K562 (cell line): Measurements from ENCODE around the gene S100A3. TPM values are rescaled to one million over a fixed set of nuclear protein-coding genes. Genes with fewer than 3 reads are reported as not detected.

Experiments used
- ATAC-seq: fragments of 200-7000 bp; cut with Tn5 transposase; 3 replicates; pipeline ENCODE4 v1.9.1; 2020; ENCODE audit warnings: moderate library complexity
- BruUV-seq: library from RNA; stranded (reverse); fragments of 400-500 nt; replicated peaks from 2 replicates; lab custom pipeline; 2021; lab: Mats Ljungman, UMichigan
- CTCF ChIA-PET: fragments of 300-600 bp; formaldehyde crosslinking; extraction: SDS; loops from one replicate; lab custom pipeline; 2021; ENCODE audit warnings: low intra/inter-chr PET ratio; lab: Yijun Ruan, JAX
- POLR2A ChIA-PET: fragments of 300-600, 350-650 bp; sonication (Branson Sonifier 250); formaldehyde crosslinking; extraction: SDS; loops from one replicate; lab custom pipeline; 2021; ENCODE audit warnings: antibody characterized with exemption, inconsistent platforms; lab: Yijun Ruan, JAX
- DNase-seq, 4 experiments: peaks; one replicate each; pipeline versions ENCODE4 v3.0.0 to v3.0.0-alpha.2; 2011 to 2018; ENCODE audit warnings: low spot score in 3 of 4, mixed read lengths in 3 of 4; ENCODE audit errors: extremely low read depth in 1 of 4
- FAIRE-seq: peaks from 2 replicates; lab custom pipeline; 2011; peaks lifted over from hg19 to GRCh38; lab: Jason Lieb, UNC
- H2AFZ ChIP-seq: 2 replicates; pipeline ENCODE4 v1.6.0; 2011; ENCODE audit warnings: low read depth, low read length, control low read depth, inconsistent platforms
- H3K27ac ChIP-seq: fragments of 200-600 bp; 3 replicates; pipeline ENCODE4 v1.8.0; 2011; ENCODE audit warnings: low read depth, mild to moderate bottlenecking, control low read depth, inconsistent platforms, low read length, moderate library complexity, mixed read lengths; ENCODE audit errors: extremely low read depth
- H3K27me3 ChIP-seq, 2 experiments: fragments of 300-600 bp in 1 of 2; 2 replicates in 1 of 2; 3 replicates in 1 of 2; pipeline versions ENCODE4 v1.6.0 to v1.8.0; 2011; ENCODE audit warnings: inconsistent platforms in 2 of 2, low read length in 2 of 2, mild to moderate bottlenecking in 1 of 2, mixed read lengths in 1 of 2, moderate library complexity in 1 of 2; ENCODE audit not compliant: control insufficient read depth in 2 of 2, insufficient read depth in 2 of 2
- H3K36me3 ChIP-seq: fragments of 300-600 bp; 3 replicates; pipeline ENCODE4 v1.8.0; 2011; ENCODE audit warnings: mild to moderate bottlenecking, low read length, inconsistent platforms; ENCODE audit not compliant: control insufficient read depth, insufficient read depth
- H3K4me1 ChIP-seq, 2 experiments: fragments of 200-600 bp in 1 of 2; replicated peaks in 1 of 2; 2 replicates in 1 of 2; 3 replicates in 1 of 2; pipeline versions ENCODE4 v1.5.1 to v1.8.0; 2011; ENCODE audit warnings: inconsistent platforms in 2 of 2, low read length in 2 of 2, mild to moderate bottlenecking in 1 of 2, mixed read lengths in 1 of 2, moderate library complexity in 1 of 2; ENCODE audit not compliant: control insufficient read depth in 2 of 2, insufficient read depth in 2 of 2
- H3K4me2 ChIP-seq: 2 replicates; pipeline ENCODE4 v1.6.1; 2011; ENCODE audit warnings: low read length, control low read depth, inconsistent platforms, mixed read lengths; ENCODE audit not compliant: insufficient read depth
- H3K4me3 ChIP-seq: fragments of 200-600 bp; sonication (generic), shearing (Covaris generic); 2 replicates; pipeline ENCODE4 v1.5.1; 2016; ENCODE audit warnings: control low read depth, inconsistent platforms
- H3K79me2 ChIP-seq: fragments of 200-600 bp; 3 replicates; pipeline ENCODE4 v1.8.0; 2011; ENCODE audit warnings: low read length, inconsistent platforms; ENCODE audit not compliant: control insufficient read depth, insufficient read depth
- H3K9ac ChIP-seq, 2 experiments: 2 replicates each; pipeline versions ENCODE4 v1.6.0 to v1.6.1; 2011; ENCODE audit warnings: low read depth in 2 of 2, low read length in 2 of 2, control low read depth in 1 of 2, inconsistent platforms in 1 of 2, mild to moderate bottlenecking in 1 of 2, mixed read lengths in 1 of 2; ENCODE audit not compliant: insufficient read depth in 1 of 2
- H3K9me1 ChIP-seq: one replicate; pipeline ENCODE4 v1.6.0; 2011; ENCODE audit warnings: inconsistent platforms, mild to moderate bottlenecking, low read length, moderate library complexity; ENCODE audit not compliant: control insufficient read depth, insufficient read depth
- H3K9me3 ChIP-seq: replicated peaks from 2 replicates; pipeline ENCODE4 v1.5.1; 2011; ENCODE audit warnings: low read depth, low read length, inconsistent platforms; ENCODE audit not compliant: control insufficient read depth, insufficient read depth
- H4K20me1 ChIP-seq: replicated peaks from 2 replicates; pipeline ENCODE4 v1.6.1; 2011; ENCODE audit warnings: low read length, inconsistent platforms, mixed read lengths; ENCODE audit not compliant: control insufficient read depth, insufficient read depth
- AFF1 ChIP-seq, 2 experiments: fragments of 450-650 bp; IDR thresholded peaks; 2 replicates each; pipeline ENCODE4 v1.6.1; 2018; ENCODE audit warnings: mild to moderate bottlenecking in 2 of 2, low read depth in 1 of 2; ENCODE audit not compliant: partially characterized antibody in 2 of 2
- CHD4 ChIP-seq: fragments of 200-600 bp; sonication (generic); IDR thresholded peaks from 3 replicates; pipeline ENCODE4 v1.6.1; 2012; ENCODE audit warnings: low read depth, mild to moderate bottlenecking, mixed read lengths, low read length, inconsistent platforms; ENCODE audit not compliant: insufficient read depth, insufficient replicate concordance, poor library complexity, severe bottlenecking
- EGR1 ChIP-seq: fragments of 450-650 bp; conservative IDR thresholded peaks from 2 replicates; pipeline ENCODE4 v1.6.1; 2017; ENCODE audit warnings: mild to moderate bottlenecking
- ELF4 ChIP-seq: fragments of 450-650 bp; formaldehyde crosslinking; IDR thresholded peaks from 2 replicates; pipeline ENCODE4 v1.4.0; 2022; ENCODE audit warnings: missing genetic modification characterization
- LCOR ChIP-seq: sonication (generic); formaldehyde crosslinking; IDR thresholded peaks from 2 replicates; pipeline ENCODE4 v1.8.0; 2022; ENCODE audit warnings: mild to moderate bottlenecking, missing genetic modification reagents
- NKRF ChIP-seq: fragments of 450-650 bp; IDR thresholded peaks from 2 replicates; pipeline ENCODE4 v1.6.1; 2016; ENCODE audit warnings: borderline replicate concordance
- NR2C1 ChIP-seq, 2 experiments: fragments of 450-650 bp; IDR thresholded peaks; 2 replicates each; pipeline ENCODE4 v1.6.1; 2017; ENCODE audit warnings: mild to moderate bottlenecking in 2 of 2, antibody characterized with exemption in 1 of 2, inconsistent platforms in 1 of 2, missing compliant biosample characterization in 1 of 2, missing genetic modification characterization in 1 of 2
- SMARCC2 ChIP-seq: fragments of 450-650 bp; IDR thresholded peaks from 2 replicates; pipeline ENCODE4 v1.6.1; 2017; ENCODE audit warnings: antibody characterized with exemption, moderate library complexity, mild to moderate bottlenecking, low read depth
- TAL1 ChIP-seq: fragments of 450-650 bp; IDR thresholded peaks from 2 replicates; pipeline ENCODE4 v1.6.1; 2016; ENCODE audit warnings: mild to moderate bottlenecking
- THAP7 ChIP-seq: fragments of 250-450 bp; sonication (Bioruptor Pico); IDR thresholded peaks from 2 replicates; pipeline ENCODE4 v1.5.0; 2021
- TRIM28 ChIP-seq: fragments of 450-650 bp; IDR thresholded peaks from 2 replicates; pipeline ENCODE4 v1.6.1; 2017
- ZBTB7A ChIP-seq: IDR thresholded peaks from 2 replicates; pipeline ENCODE4 v1.6.1; 2011; ENCODE audit warnings: low read depth, mild to moderate bottlenecking, low read length, moderate library complexity, borderline replicate concordance; ENCODE audit not compliant: control insufficient read depth
- ZFP91 ChIP-seq: sonication (generic); formaldehyde crosslinking; IDR thresholded peaks from 2 replicates; pipeline ENCODE4 v1.8.0; 2022; ENCODE audit warnings: mild to moderate bottlenecking, missing genetic modification reagents
- ZNF174 ChIP-seq: fragments of 250-450 bp; sonication (Bioruptor Pico); IDR thresholded peaks from 2 replicates; pipeline ENCODE4 v1.4.0; 2020; ENCODE audit warnings: mild to moderate bottlenecking
- ZNF384 ChIP-seq: IDR thresholded peaks from 2 replicates; pipeline ENCODE4 v1.6.1; 2012; ENCODE audit warnings: low read depth, low read length, improper control_type of control experiment
- WGBS: fragments of 100-300 bp; shearing (Covaris generic); methylation state at CpG from one replicate; pipeline ENCODE4 v1.1.6; 2016; ENCODE audit warnings: low coverage, mixed read lengths; ENCODE audit not compliant: insufficient coverage; ENCODE audit errors: missing lambda C conversion rate; 5-methylcytosine and 5-hydroxymethylcytosine counted together
- in situ Hi-C: fragments of 300-500 bp; cut with MboI; formaldehyde crosslinking; loops from 4 replicates; pipeline ENCODE4 v1.15.0; 2018; ENCODE audit warnings: inconsistent platforms, mixed read lengths
- intact Hi-C: fragments of 100-400 bp; cut with micrococcal nuclease; formaldehyde crosslinking; loops from 2 replicates; pipeline ENCODE4 v1.14.2; 2022
- polyA plus RNA-seq, 8 experiments: library from polyadenylated mRNA; depleted of rRNA in 4 of 8; stranded (reverse) in 5 of 8; unstranded in 3 of 8; fragments of >200 nt; fragmentation: Nextera tagmentation in 2 of 8; fragmentation: Illumina TruSeq in 1 of 8; extraction: Ambion mirVana in 2 of 8; extraction: Trizol in 1 of 8; gene quantifications; 2 replicates each; pipeline versions ENCODE4 v1.2.1 to v1.2.3, GENCODE V29; 2011 to 2014; ENCODE audit warnings: inconsistent platforms in 1 of 8, missing spikeins in 1 of 8
- total RNA-seq, 7 experiments: library from RNA; depleted of rRNA in 6 of 7; stranded (reverse); fragments of >200 nt in 6 of 7; fragmentation: Illumina TruSeq in 2 of 7; extraction: Trizol in 2 of 7; gene quantifications; 2 replicates each; pipeline versions ENCODE4 v1.2.1 to v1.2.3, GENCODE V29; 2011 to 2021; ENCODE audit warnings: low replicate concordance in 1 of 7

The S100A3 gene
- total and polyA plus RNA-seq, 9 of the 15 experiments (the other 6 are each of a cell fraction or from before 2014, with no cell fraction given) = 0.08 to 1.7 (median 0.18) TPM; not detected in 4

- CTCF ChIA-PET = no interaction called here
- Histone ChIP-seq H3K27me3 (no peaks in the 10 kb centered on the region), H3K36me3 (no peaks in the 10 kb centered on the region), H3K4me2 (no peak overlapping the region), H3K79me2 (no peaks in the 10 kb centered on the region), H3K4me3 (no peak overlapping the region), H3K9me1 (no peaks in the 10 kb centered on the region), H3K9ac (no peak overlapping the region), H4K20me1 (no peaks in the 10 kb centered on the region), H3K9me3 (no peaks in the 10 kb centered on the region), H2AFZ (no peak overlapping the region), H3K27ac (no peak overlapping the region), H3K4me1 (peaks cover 0 to 6% of the 10 kb centered on the region in 2 experiments; a peak in 1 of 5 replicates)
- no TSS peak for BruUV-seq
- POLR2A ChIA-PET = no interaction called here
- no peak for ATAC-seq
- intact Hi-C loops (no loop called here), in situ Hi-C loops (no loop called here)
- DNase-seq = no peak
- 32% methylated on average over 2 of the region's 2 CpGs for WGBS
- FAIRE-seq = no peak
- TF ChIP-seq ZFP91 = no peak
- TF ChIP-seq ELF4 (CRISPR knock-in tag) = no peak
- no peak for TF ChIP-seq CHD4
- TF ChIP-seq EGR1 = no peak
- TF ChIP-seq TRIM28 = no peak
- TF ChIP-seq ZNF174 (CRISPR knock-in tag) = no peak
- no peak for TF ChIP-seq SMARCC2
- TF ChIP-seq NKRF = no peak
- TF ChIP-seq NR2C1 (IDR thresholded peaks at IDR 0.05) = no peak
- no peak for TF ChIP-seq NR2C1 (tag; IDR thresholded peaks at IDR 0.05)
- TF ChIP-seq LCOR = no peak
- TF ChIP-seq AFF1 (IDR thresholded peaks at IDR 0.05; ENCODE audit: low read depth in 1 of 2, partially characterized antibody in 2 of 2) = no peak
- TF ChIP-seq THAP7 (CRISPR knock-in tag) = no peak
- no peak for TF ChIP-seq TAL1
- TF ChIP-seq ZBTB7A = no peak
- TF ChIP-seq ZNF384 = no peak
Observed at GRCh38 chr1:153588482-153588881, 39.4 kb upstream of the S100A3 start.
